Measurements from ENCODE around the gene SLC25A30. TPM values are rescaled to one million over a fixed set of nuclear protein-coding genes. Genes with fewer than 3 reads are reported as not detected.

Gene SLC25A30
- total RNA-seq, 3 donors from 2014 or later (not counting 1 experiment from before 2014, with no cell fraction given), result 15.0 to 22.3 (median 22.0) TPM

GRCh38 chr13:45451282-45451681, 33.1 kb upstream of the SLC25A30 start:
- H3K4me1 Mint-ChIP-seq, result no peaks in the 10 kb centered on the region
- TF ChIP-seq CTCF (IDR thresholded peaks at IDR 0.05), result no peak
- no peak overlapping the region for H3K4me3 Mint-ChIP-seq

GRCh38 chr13:45448965-45449559, 30.9 kb upstream of the SLC25A30 start:
- Histone ChIP-seq H3K4me1 (ENCODE audit: control insufficient read depth, insufficient read depth, low read length) (no peaks in the 10 kb centered on the region), H3K9me3 (ENCODE audit: control insufficient read depth, insufficient read depth, low read length) (no peaks in the 10 kb centered on the region), H3K4me3 (ENCODE audit: low read length) (no peak overlapping the region), H3K36me3 (ENCODE audit: control insufficient read depth, insufficient read depth, low read length) (no peaks in the 10 kb centered on the region), H3K27ac (ENCODE audit: low read length) (no peak overlapping the region), H3K27me3 (ENCODE audit: control insufficient read depth, insufficient read depth, low read length) (no peaks in the 10 kb centered on the region)
- Mint-ChIP-seq H3K27ac (no peak overlapping the region), H3K27me3 (ENCODE audit: low read depth in 2 of 2) (peaks cover 21 to 27% of the 10 kb centered on the region in 2 donors), H3K9me3 (no peaks in the 10 kb centered on the region), H3K4me1 (no peaks in the 10 kb centered on the region), H3K4me3 (no peak overlapping the region), H3K36me3 (no peaks in the 10 kb centered on the region)
- no peak for ATAC-seq
- DNase-seq, result no peak
- no peak for TF ChIP-seq CTCF (IDR thresholded peaks at IDR 0.05)
- intact Hi-C loops (cut with micrococcal nuclease), result no loop called here
- 96% methylated on average over 1 of the region's 1 CpG for WGBS (ENCODE audit: insufficient coverage)

More at GRCh38 chr13:45451282-45451681, 33.1 kb upstream of the SLC25A30 start:
- H3K27me3 Mint-ChIP-seq (ENCODE audit: low read depth in 2 of 2), result peaks cover 19 to 29% of the 10 kb centered on the region in 2 donors
- H3K4me1 ChIP-seq (ENCODE audit: control insufficient read depth, insufficient read depth, low read length), result no peaks in the 10 kb centered on the region
- no peaks in the 10 kb centered on the region for H3K9me3 ChIP-seq (ENCODE audit: control insufficient read depth, insufficient read depth, low read length)
- DNase-seq (no peak), ATAC-seq (no peak)
- H3K27ac Mint-ChIP-seq, result no peak overlapping the region
- no peaks in the 10 kb centered on the region for H3K36me3 Mint-ChIP-seq
- no peaks in the 10 kb centered on the region for H3K27me3 ChIP-seq (ENCODE audit: control insufficient read depth, insufficient read depth, low read length)
- H3K27ac ChIP-seq (ENCODE audit: low read length), result no peak overlapping the region
- no peaks in the 10 kb centered on the region for H3K36me3 ChIP-seq (ENCODE audit: control insufficient read depth, insufficient read depth, low read length)
- 88% methylated on average over 3 of the region's 4 CpGs for WGBS (ENCODE audit: insufficient coverage)
- intact Hi-C loops (cut with micrococcal nuclease), result no loop called here
- H3K4me3 ChIP-seq (ENCODE audit: low read length), result no peak overlapping the region
- no peaks in the 10 kb centered on the region for H3K9me3 Mint-ChIP-seq

GRCh38 chr13:45447050-45447661, 29.0 kb upstream of the SLC25A30 start:
- Mint-ChIP-seq H3K27ac (no peak overlapping the region), H3K9me3 (no peaks in the 10 kb centered on the region), H3K27me3 (ENCODE audit: low read depth in 2 of 2) (peaks cover 17 to 21% of the 10 kb centered on the region in 2 donors), H3K36me3 (no peaks in the 10 kb centered on the region), H3K4me1 (peaks cover under 1 to 1% of the 10 kb centered on the region in 2 donors), H3K4me3 (no peak overlapping the region)
- no peak overlapping the region for H3K27ac ChIP-seq (ENCODE audit: low read length)
- no peak for TF ChIP-seq CTCF (IDR thresholded peaks at IDR 0.05)
- H3K36me3 ChIP-seq (ENCODE audit: control insufficient read depth, insufficient read depth, low read length), result no peaks in the 10 kb centered on the region
- peaks cover 2% of the 10 kb centered on the region for H3K4me1 ChIP-seq (ENCODE audit: control insufficient read depth, insufficient read depth, low read length)
- no peak for DNase-seq
- H3K27me3 ChIP-seq (ENCODE audit: control insufficient read depth, insufficient read depth, low read length), result no peaks in the 10 kb centered on the region
- intact Hi-C loops (cut with micrococcal nuclease), result no loop called here
- H3K9me3 ChIP-seq (ENCODE audit: control insufficient read depth, insufficient read depth, low read length), result no peaks in the 10 kb centered on the region
- ATAC-seq, result no peak
- WGBS (ENCODE audit: insufficient coverage), result 91% methylated on average over 9 of the region's 9 CpGs
- no peak overlapping the region for H3K4me3 ChIP-seq (ENCODE audit: low read length)

Measured in natural killer cell (primary cell).